ENCODE measurements around the gene BUB1B.

BUB1B gene

GRCh38 chr15:40242213-40242599 is 81.3 kb downstream of the BUB1B start:
- no peak for DNase-seq

- DNase-seq = no peak
Observed at GRCh38 chr15:40242601-40243000, 81.7 kb downstream of the BUB1B start.

GRCh38 chr15:40243126-40243810 is 82.4 kb downstream of the BUB1B start:
- no peak for DNase-seq

GRCh38 chr15:40244961-40245523 is 84.2 kb downstream of the BUB1B start:
- no peak for DNase-seq

GRCh38 chr15:40245666-40246450 is 85.0 kb downstream of the BUB1B start:
- DNase-seq = no peak

GRCh38 chr15:40246496-40247280 is 85.8 kb downstream of the BUB1B start:
- DNase-seq = no peak

GRCh38 chr15:40247406-40247971 is 86.6 kb downstream of the BUB1B start:
- DNase-seq = no peak

GRCh38 chr15:40248006-40248783 is 87.3 kb downstream of the BUB1B start:
- no peak for DNase-seq

GRCh38 chr15:40249477-40250303 is 88.8 kb downstream of the BUB1B start:
- no peak for DNase-seq

- no peak for DNase-seq
Observed at GRCh38 chr15:40250304-40250656, 89.4 kb downstream of the BUB1B start.

GRCh38 chr15:40250771-40251483 is 90.1 kb downstream of the BUB1B start:
- DNase-seq = no peak

- DNase-seq = no peak
Observed at GRCh38 chr15:40251486-40252140, 90.7 kb downstream of the BUB1B start.

- DNase-seq = no peak
Observed at GRCh38 chr15:40252141-40252437, 91.2 kb downstream of the BUB1B start.

GRCh38 chr15:40252438-40253166 is 91.7 kb downstream of the BUB1B start:
- no peak for DNase-seq

- DNase-seq = no peak
Observed at GRCh38 chr15:40253167-40253790, 92.4 kb downstream of the BUB1B start.

- DNase-seq = no peak
Observed at GRCh38 chr15:40254452-40254851, 93.6 kb downstream of the BUB1B start.

GRCh38 chr15:40255033-40255432 is 94.2 kb downstream of the BUB1B start:
- no peak for DNase-seq

GRCh38 chr15:40256638-40257235 is 95.9 kb downstream of the BUB1B start:
- DNase-seq = no peak

Data from NCI-H2107 (cell line).